Lower leg skin (tissue), 3 donors: ENCODE data around the gene CNGA3.

Source experiments
- CTCF ChIP-seq, 3 donors: fragments of 450-650 bp; IDR thresholded peaks; one replicate each; pipeline ENCODE4 v1.5.1; 2016; ENCODE audit warnings: antibody characterized with exemption in 3 of 3, mild to moderate bottlenecking in 3 of 3, moderate library complexity in 2 of 3
- POLR2A ChIP-seq, 2 donors: fragments of 450-650 bp; IDR thresholded peaks; one replicate each; pipeline ENCODE4 v1.6.1; 2016 to 2017; ENCODE audit warnings: antibody characterized with exemption in 2 of 2, mild to moderate bottlenecking in 1 of 2, moderate library complexity in 1 of 2

GRCh38 chr2:98355881-98356280, 9.6 kb downstream of the CNGA3 start:
- TF ChIP-seq CTCF (IDR thresholded peaks at IDR 0.05) (no peak), POLR2A (IDR thresholded peaks at IDR 0.05) (no peak)
